Keratinocyte (primary cell): ENCODE data around the gene TK2. TPM values are rescaled to one million over a fixed set of nuclear protein-coding genes. Genes with fewer than 3 reads are reported as not detected.

Source experiments
- DNase-seq: peaks from one replicate; pipeline ENCODE4 v3.0.0-alpha.2; 2011; ENCODE audit warnings: low read depth, missing footprints, low spot score
- FAIRE-seq: peaks from 2 replicates; lab custom pipeline; 2011; peaks lifted over from hg19 to GRCh38; lab: Jason Lieb, UNC
- H2AFZ ChIP-seq: 2 replicates; pipeline ENCODE4 v1.6.0; 2012; ENCODE audit warnings: low read length, control low read depth, inconsistent platforms; ENCODE audit not compliant: control insufficient read depth
- H3K27ac ChIP-seq: 2 replicates; pipeline ENCODE4 v1.5.1; 2011; ENCODE audit warnings: low read length; ENCODE audit not compliant: control insufficient read depth, insufficient read depth
- H3K27me3 ChIP-seq: 3 replicates; pipeline ENCODE4 v1.6.0; 2011; ENCODE audit warnings: low read length; ENCODE audit not compliant: control insufficient read depth, insufficient read depth; ENCODE audit errors: extremely low read depth
- H3K36me3 ChIP-seq, 2 experiments: 2 replicates in 1 of 2; 3 replicates in 1 of 2; pipeline ENCODE4 v1.5.1; 2011; ENCODE audit warnings: low read length in 2 of 2, mild to moderate bottlenecking in 1 of 2; ENCODE audit not compliant: control insufficient read depth in 2 of 2, insufficient read depth in 2 of 2; ENCODE audit errors: extremely low read depth in 1 of 2
- H3K4me1 ChIP-seq: 3 replicates; pipeline ENCODE4 v1.5.1; 2011; ENCODE audit warnings: low read length; ENCODE audit not compliant: control insufficient read depth, insufficient read depth; ENCODE audit errors: extremely low read depth
- H3K4me2 ChIP-seq: 3 replicates; pipeline ENCODE4 v1.6.0; 2011; ENCODE audit warnings: low read depth, low read length; ENCODE audit not compliant: control insufficient read depth, insufficient read depth; ENCODE audit errors: extremely low read depth
- H3K4me3 ChIP-seq, 3 experiments: fragments of 200-600 bp in 1 of 3; sonication (generic) in 1 of 3; 2 replicates in 2 of 3; 3 replicates in 1 of 3; pipeline ENCODE4 v1.5.1; 2011 to 2016; ENCODE audit warnings: low read length in 3 of 3, mild to moderate bottlenecking in 3 of 3, control low read depth in 2 of 3, inconsistent platforms in 1 of 3, low read depth in 1 of 3, mixed read lengths in 1 of 3, mixed run types in 1 of 3, moderate library complexity in 1 of 3; ENCODE audit not compliant: control insufficient read depth in 2 of 3, insufficient read depth in 2 of 3; ENCODE audit errors: extremely low read depth in 1 of 3
- H3K79me2 ChIP-seq: 2 replicates; pipeline ENCODE4 v1.6.0; 2012; ENCODE audit warnings: low read length; ENCODE audit not compliant: control insufficient read depth, insufficient read depth
- H3K9ac ChIP-seq: 3 replicates; pipeline ENCODE4 v1.6.0; 2011; ENCODE audit warnings: low read length; ENCODE audit not compliant: control insufficient read depth, insufficient read depth; ENCODE audit errors: extremely low read depth
- H3K9me1 ChIP-seq: 3 replicates; pipeline ENCODE4 v1.6.0; 2011; ENCODE audit warnings: low read length; ENCODE audit not compliant: control insufficient read depth, insufficient read depth; ENCODE audit errors: extremely low read depth
- H3K9me3 ChIP-seq: 2 replicates; pipeline ENCODE4 v1.5.1; 2012; ENCODE audit warnings: low read depth, low read length; ENCODE audit not compliant: control insufficient read depth
- H4K20me1 ChIP-seq: 3 replicates; pipeline ENCODE4 v1.6.0; 2011; ENCODE audit warnings: low read length; ENCODE audit not compliant: control insufficient read depth, insufficient read depth; ENCODE audit errors: extremely low read depth
- CTCF ChIP-seq, 3 experiments: IDR thresholded peaks in 1 of 3; conservative IDR thresholded peaks in 1 of 3; optimal IDR thresholded peaks in 1 of 3; 2 replicates in 2 of 3; 3 replicates in 1 of 3; pipeline versions ENCODE3 to v1.5.1; 2011; ENCODE audit warnings: low read length in 3 of 3, mild to moderate bottlenecking in 3 of 3, moderate library complexity in 2 of 3, control low read depth in 1 of 3, inconsistent platforms in 1 of 3; ENCODE audit not compliant: insufficient read depth in 2 of 3; ENCODE audit errors: extremely low read depth in 1 of 3
- EZH2 ChIP-seq: IDR thresholded peaks from one replicate; pipeline ENCODE4 v1.6.1; 2012; ENCODE audit warnings: inconsistent platforms, mild to moderate bottlenecking, low read length, moderate library complexity
- dilution Hi-C: fragments of 300-500 bp; cut with MboI; formaldehyde crosslinking; loops from one replicate; pipeline ENCODE4 v1.7.0; 2020; ENCODE audit warnings: low sequenced_read_pairs; ENCODE audit not compliant: extremely low pct_ligation_motif_present
- polyA plus RNA-seq, 5 experiments: library from polyadenylated mRNA; depleted of rRNA in 3 of 5; stranded (reverse) in 3 of 5; stranded (forward) in 1 of 5; unstranded in 1 of 5; fragments of >200 nt; gene quantifications; 1 replicate in 1 of 5; 2 replicates in 3 of 5; 3 replicates in 1 of 5; pipeline versions ENCODE4 v1.2.1 to v1.2.3, GENCODE V29; 2011 to 2012; ENCODE audit warnings: missing spikeins in 2 of 5, low read depth in 1 of 5, low replicate concordance in 1 of 5

TK2 gene
- polyA plus RNA-seq, 1 donor (not counting 4 experiments of a cell fraction or from before 2014, with no cell fraction given), result 19.7 TPM

DNA sequence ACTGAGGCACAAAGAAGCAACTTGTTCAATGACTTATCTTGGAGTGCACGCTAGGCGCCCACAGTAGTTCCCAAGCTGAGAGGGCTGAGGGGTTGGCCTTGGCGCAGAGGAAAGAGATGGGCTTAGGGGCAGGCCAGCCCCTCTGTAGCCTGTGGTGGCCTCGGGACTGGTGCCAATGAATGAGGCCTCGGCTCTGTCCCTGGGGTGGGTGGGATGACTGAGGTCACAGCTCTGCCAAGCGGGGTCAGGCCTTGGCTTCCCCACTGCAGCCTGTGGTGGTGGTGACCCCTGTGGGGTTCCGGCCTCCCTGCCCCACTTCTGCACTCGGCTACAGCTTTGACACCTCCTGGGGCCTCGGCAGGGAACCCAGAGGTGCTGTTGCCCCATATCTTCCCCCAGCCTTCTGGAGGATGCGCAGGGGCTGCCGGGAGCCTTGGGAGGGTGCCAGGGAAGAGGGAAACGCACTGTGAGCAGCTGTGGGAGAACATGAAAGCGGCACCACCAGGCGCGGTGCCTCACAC, 76.8 kb downstream of the TK2 start:
- Histone ChIP-seq H3K4me1 (no peaks in the 10 kb centered on the region), H3K27me3 (peaks cover 6% of the 10 kb centered on the region), H2AFZ (no peak overlapping the region), H3K79me2 (no peaks in the 10 kb centered on the region), H3K9ac (no peak overlapping the region), H3K27ac (no peak overlapping the region), H3K4me3 (no peak overlapping the region), H3K36me3 (no peaks in the 10 kb centered on the region), H4K20me1 (no peaks in the 10 kb centered on the region), H3K9me1 (no peaks in the 10 kb centered on the region), H3K9me3 (no peaks in the 10 kb centered on the region), H3K4me2 (no peak overlapping the region)
- dilution Hi-C loops, result no loop called here
- TF ChIP-seq CTCF (optimal IDR thresholded peaks at IDR 0.05 in 1 of 3, IDR thresholded peaks at IDR 0.05 in 1 of 3, conservative IDR thresholded peaks at IDR 0.05 in 1 of 3; ENCODE audit: extremely low read depth in 1 of 3, insufficient read depth in 2 of 3, low read length in 3 of 3), result no peak
- DNase-seq (no peak), FAIRE-seq (no peak)

DNA sequence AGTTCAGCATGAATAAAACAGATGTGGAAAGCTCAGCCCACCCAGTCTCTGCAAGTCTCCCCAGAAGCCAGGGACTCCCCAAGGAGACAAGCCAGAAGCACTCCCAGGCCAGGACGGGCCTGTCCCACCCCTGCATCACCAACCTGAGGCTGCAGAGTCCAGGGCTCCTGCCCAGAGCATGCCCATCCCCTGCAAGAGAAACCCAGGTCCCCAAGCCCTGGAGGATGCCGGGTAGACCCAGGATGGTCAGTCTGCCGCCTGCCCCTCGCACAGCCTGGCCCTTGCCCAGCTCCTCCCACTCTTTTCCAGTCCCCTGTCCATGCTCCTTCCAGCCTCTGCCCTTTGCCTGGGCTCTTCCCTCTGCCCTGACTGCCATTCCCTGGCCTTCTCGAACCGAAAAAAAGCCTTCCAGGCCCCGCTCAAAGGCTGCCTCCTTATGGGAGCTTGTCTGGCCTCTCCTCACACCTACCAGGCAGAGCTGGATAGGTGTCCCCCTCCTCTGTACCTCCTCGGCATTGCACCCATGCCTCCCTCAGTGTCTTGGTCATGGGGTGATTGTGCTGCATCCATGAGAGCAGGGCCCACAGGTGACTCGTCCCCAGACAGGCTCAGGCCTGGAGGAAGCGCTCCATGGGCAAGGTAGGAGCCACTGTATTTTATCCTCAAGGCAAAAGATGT, 78.1 kb downstream of the TK2 start:
- dilution Hi-C loops, result no loop called here
- H4K20me1 ChIP-seq, result no peaks in the 10 kb centered on the region
- DNase-seq, result no peak
- no peak overlapping the region for H3K27ac ChIP-seq
- H3K4me2 ChIP-seq, result no peak overlapping the region
- no peak overlapping the region for H2AFZ ChIP-seq
- no peaks in the 10 kb centered on the region for H3K79me2 ChIP-seq
- no peak overlapping the region for H3K4me3 ChIP-seq
- peak in 2 of 3 experiments; percentile 13 to 31 for TF ChIP-seq CTCF (optimal IDR thresholded peaks at IDR 0.05 in 1 of 3, IDR thresholded peaks at IDR 0.05 in 1 of 3, conservative IDR thresholded peaks at IDR 0.05 in 1 of 3; ENCODE audit: extremely low read depth in 1 of 3, insufficient read depth in 2 of 3, low read length in 3 of 3)
- no peak for TF ChIP-seq EZH2
- no peaks in the 10 kb centered on the region for H3K36me3 ChIP-seq
- FAIRE-seq, result no peak
- no peak overlapping the region for H3K9ac ChIP-seq
- H3K9me1 ChIP-seq, result no peaks in the 10 kb centered on the region
- peaks cover 6% of the 10 kb centered on the region for H3K27me3 ChIP-seq
- H3K4me1 ChIP-seq, result no peaks in the 10 kb centered on the region
- no peaks in the 10 kb centered on the region for H3K9me3 ChIP-seq
